Muscle layer of colon (tissue), 2 donors: ENCODE results near the gene S1PR3.

Experiments
- H3K27ac ChIP-seq: one replicate; pipeline ENCODE4 v1.7.0; 2013; ENCODE audit warnings: low read depth, mild to moderate bottlenecking, low read length, moderate library complexity
- H3K27me3 ChIP-seq, 2 donors: one replicate each; pipeline ENCODE4 v1.7.0; 2013; ENCODE audit warnings: low read length in 2 of 2, mild to moderate bottlenecking in 2 of 2; ENCODE audit not compliant: insufficient read depth in 2 of 2, control insufficient read depth in 1 of 2
- H3K36me3 ChIP-seq: one replicate; pipeline ENCODE4 v1.7.0; 2013; ENCODE audit warnings: mild to moderate bottlenecking, low read length; ENCODE audit not compliant: insufficient read depth
- H3K4me1 ChIP-seq: one replicate; pipeline ENCODE4 v1.7.0; 2013; ENCODE audit warnings: mild to moderate bottlenecking, low read length; ENCODE audit not compliant: insufficient read depth
- H3K4me3 ChIP-seq, 2 donors: one replicate each; pipeline ENCODE4 v1.7.0; 2013; ENCODE audit warnings: low read length in 2 of 2, low read depth in 1 of 2, mild to moderate bottlenecking in 1 of 2, moderate library complexity in 1 of 2
- H3K9ac ChIP-seq: one replicate; pipeline ENCODE4 v1.7.0; 2013; ENCODE audit warnings: low read length
- H3K9me3 ChIP-seq: one replicate; pipeline ENCODE4 v1.7.0; 2013; ENCODE audit warnings: mild to moderate bottlenecking, low read length
- donor health status: abdominal sarcoma.
- donor health status: Adenocarcinoma of cecum.

S1PR3 gene

DNA sequence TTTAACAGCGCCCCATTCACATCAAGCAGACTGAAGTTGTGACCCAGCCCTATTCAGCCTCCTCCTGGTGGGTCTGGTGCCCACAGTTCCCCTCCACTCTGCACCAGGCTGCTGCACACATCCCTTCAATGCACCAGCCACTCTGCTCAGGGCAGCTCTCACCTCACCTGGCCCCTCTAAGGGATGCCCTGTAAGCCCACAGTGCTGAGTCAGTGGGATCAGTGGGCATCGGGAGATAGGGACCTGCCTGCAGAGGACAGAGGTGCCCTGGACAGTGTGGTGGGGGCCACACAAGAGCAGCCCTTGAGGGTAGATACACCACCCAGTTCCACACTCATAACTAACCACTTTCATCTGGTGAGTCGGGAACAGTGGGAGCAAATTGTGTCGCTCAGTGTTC lies 38.3 kb upstream of the S1PR3 start:
- H3K27me3 ChIP-seq: no peaks in the 10 kb centered on the region
- peaks cover 42% of the 10 kb centered on the region for H3K4me1 ChIP-seq
- H3K4me3 ChIP-seq: no peak overlapping the region
- no peak overlapping the region for H3K9ac ChIP-seq
- no peaks in the 10 kb centered on the region for H3K9me3 ChIP-seq
- H3K27ac ChIP-seq: no peak overlapping the region
- no peaks in the 10 kb centered on the region for H3K36me3 ChIP-seq

GRCh38 chr9:88953381-88954029 lies 37.8 kb upstream of the S1PR3 start:
- Histone ChIP-seq H3K27ac (no peak overlapping the region), H3K4me1 (peaks cover 37% of the 10 kb centered on the region), H3K4me3 (no peak overlapping the region), H3K9ac (no peak overlapping the region), H3K36me3 (no peaks in the 10 kb centered on the region), H3K27me3 (no peaks in the 10 kb centered on the region), H3K9me3 (no peaks in the 10 kb centered on the region)

GRCh38 chr9:88954066-88954465 lies 37.2 kb upstream of the S1PR3 start:
- Histone ChIP-seq H3K9ac (no peak overlapping the region), H3K4me1 (peaks cover 33% of the 10 kb centered on the region), H3K27me3 (no peaks in the 10 kb centered on the region), H3K9me3 (no peaks in the 10 kb centered on the region), H3K27ac (no peak overlapping the region), H3K36me3 (no peaks in the 10 kb centered on the region), H3K4me3 (no peak overlapping the region)

GRCh38 chr9:88957526-88957925 lies 33.7 kb upstream of the S1PR3 start:
- no peak overlapping the region for H3K4me3 ChIP-seq
- H3K27me3 ChIP-seq: no peaks in the 10 kb centered on the region
- no peak overlapping the region for H3K9ac ChIP-seq
- peaks cover 9% of the 10 kb centered on the region for H3K4me1 ChIP-seq
- no peak overlapping the region for H3K27ac ChIP-seq
- no peaks in the 10 kb centered on the region for H3K36me3 ChIP-seq
- no peaks in the 10 kb centered on the region for H3K9me3 ChIP-seq

- Histone ChIP-seq H3K36me3 (no peaks in the 10 kb centered on the region), H3K9ac (no peak overlapping the region), H3K9me3 (no peaks in the 10 kb centered on the region), H3K4me1 (no peaks in the 10 kb centered on the region), H3K4me3 (no peak overlapping the region), H3K27me3 (no peaks in the 10 kb centered on the region), H3K27ac (no peak overlapping the region)
Measured at GRCh38 chr9:88959727-88960469, 31.4 kb upstream of the S1PR3 start.

- no peak overlapping the region for H3K4me3 ChIP-seq
- no peaks in the 10 kb centered on the region for H3K4me1 ChIP-seq
- H3K36me3 ChIP-seq: no peaks in the 10 kb centered on the region
- H3K9me3 ChIP-seq: no peaks in the 10 kb centered on the region
- no peak overlapping the region for H3K9ac ChIP-seq
- no peak overlapping the region for H3K27ac ChIP-seq
- H3K27me3 ChIP-seq: no peaks in the 10 kb centered on the region
Measured at GRCh38 chr9:88960632-88961031, 30.6 kb upstream of the S1PR3 start.

DNA sequence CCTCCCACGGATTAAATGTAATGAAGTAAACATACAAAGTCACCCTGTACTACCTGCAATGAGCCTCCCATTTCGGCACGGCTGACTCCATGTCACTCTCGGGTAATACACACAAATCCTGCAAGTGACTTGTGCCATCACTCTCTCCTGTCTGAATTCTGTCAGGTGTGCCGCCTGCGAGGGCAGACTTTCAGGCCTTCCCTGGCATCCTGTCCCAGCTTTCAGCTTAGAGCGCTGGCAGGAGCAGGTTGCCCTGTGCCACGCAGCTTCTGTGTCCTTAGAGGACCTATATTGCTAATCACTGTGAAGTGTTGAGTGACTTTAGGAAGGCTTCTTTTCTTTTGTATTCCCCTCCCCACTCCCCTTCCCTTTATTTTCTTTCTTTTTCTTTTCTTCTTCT lies 25.8 kb upstream of the S1PR3 start:
- H3K36me3 ChIP-seq: no peaks in the 10 kb centered on the region
- H3K4me3 ChIP-seq: no peak overlapping the region
- no peak overlapping the region for H3K9ac ChIP-seq
- no peaks in the 10 kb centered on the region for H3K27me3 ChIP-seq
- no peak overlapping the region for H3K27ac ChIP-seq
- H3K9me3 ChIP-seq: no peaks in the 10 kb centered on the region
- no peaks in the 10 kb centered on the region for H3K4me1 ChIP-seq

DNA sequence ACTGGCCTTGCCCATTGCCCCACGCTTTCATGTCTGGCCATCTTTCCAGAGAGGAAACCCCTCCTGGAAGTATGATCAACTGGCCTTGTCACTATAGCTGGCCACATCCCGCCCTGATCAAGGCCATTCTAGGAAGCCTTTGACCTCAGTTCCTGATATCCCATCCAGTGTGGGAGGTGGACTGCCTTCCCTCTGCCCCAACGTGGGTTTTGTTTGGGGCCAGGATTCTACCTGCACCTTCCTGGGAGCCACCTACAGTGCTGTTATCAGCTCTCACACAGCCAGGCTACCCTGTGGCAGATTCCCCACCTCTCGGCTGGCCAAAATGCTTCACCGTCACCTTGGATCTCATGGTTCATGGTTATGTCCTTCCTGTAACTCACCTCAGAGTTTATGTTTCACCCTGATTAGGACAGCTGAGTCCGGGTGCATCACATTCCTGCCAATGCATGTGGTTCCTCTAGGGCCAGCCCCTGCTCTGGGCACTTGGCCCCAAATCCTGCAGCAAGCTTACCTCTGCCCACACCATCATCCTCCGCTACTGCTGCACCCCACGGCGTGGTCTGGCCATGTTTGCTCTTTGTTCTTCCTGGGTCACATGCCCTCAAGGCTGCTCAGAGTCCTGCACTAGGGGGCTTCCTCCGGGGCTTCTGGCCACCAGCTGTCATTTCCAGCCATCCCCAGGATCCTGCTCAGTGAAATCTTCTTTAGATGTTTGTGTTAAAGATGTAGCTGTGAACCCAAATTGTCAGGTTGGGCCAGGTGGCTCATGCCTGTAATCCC lies 24.2 kb upstream of the S1PR3 start:
- H3K36me3 ChIP-seq: no peaks in the 10 kb centered on the region
- no peak overlapping the region for H3K27ac ChIP-seq
- H3K9ac ChIP-seq: no peak overlapping the region
- H3K4me1 ChIP-seq: no peaks in the 10 kb centered on the region
- H3K4me3 ChIP-seq: no peak overlapping the region
- H3K9me3 ChIP-seq: no peaks in the 10 kb centered on the region
- no peaks in the 10 kb centered on the region for H3K27me3 ChIP-seq

DNA sequence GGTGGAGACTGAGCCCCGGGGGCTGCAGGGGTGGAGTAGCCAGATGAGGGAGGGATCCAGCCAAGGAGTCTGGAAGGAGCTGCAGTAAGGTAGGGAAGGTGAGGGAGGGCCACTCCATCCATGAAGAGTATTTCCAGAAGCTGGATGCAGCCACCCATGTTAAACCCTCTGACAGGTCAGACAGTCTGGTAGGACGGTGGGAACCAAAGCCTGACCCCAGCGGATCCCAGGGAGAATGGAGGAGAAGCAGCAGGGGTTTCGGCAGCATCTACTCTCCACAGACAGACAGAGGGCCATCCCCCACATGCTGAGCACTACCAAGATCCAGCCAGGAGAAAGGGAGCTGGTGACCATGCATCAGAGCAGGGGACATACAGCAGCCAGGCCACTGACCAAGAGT lies 22.5 kb upstream of the S1PR3 start:
- H3K36me3 ChIP-seq: no peaks in the 10 kb centered on the region
- H3K27me3 ChIP-seq: no peaks in the 10 kb centered on the region
- H3K4me3 ChIP-seq: no peak overlapping the region
- H3K4me1 ChIP-seq: no peaks in the 10 kb centered on the region
- H3K27ac ChIP-seq: no peak overlapping the region
- no peak overlapping the region for H3K9ac ChIP-seq
- no peaks in the 10 kb centered on the region for H3K9me3 ChIP-seq

GRCh38 chr9:88969646-88970373 lies 21.5 kb upstream of the S1PR3 start:
- Histone ChIP-seq H3K36me3 (no peaks in the 10 kb centered on the region), H3K27ac (no peak overlapping the region), H3K4me1 (no peaks in the 10 kb centered on the region), H3K27me3 (no peaks in the 10 kb centered on the region), H3K4me3 (no peak overlapping the region), H3K9ac (no peak overlapping the region), H3K9me3 (no peaks in the 10 kb centered on the region)
